GM12891 (cell line): Measurements from ENCODE around the gene IL33.

ENCODE experiments used
- POLR2A ChIP-seq: IDR thresholded peaks from 2 replicates; pipeline ENCODE4 v1.6.1; 2011; ENCODE audit warnings: low read depth, low read length, control low read depth
- POLR2AphosphoS5 ChIP-seq: IDR thresholded peaks from 2 replicates; pipeline ENCODE4 v1.6.1; 2011; ENCODE audit warnings: low read depth, low read length, control low read depth
- SPI1 ChIP-seq: IDR thresholded peaks from 2 replicates; pipeline ENCODE4 v1.6.1; 2011; ENCODE audit warnings: low read depth, low read length, control low read depth
- TAF1 ChIP-seq: IDR thresholded peaks from 2 replicates; pipeline ENCODE4 v1.6.1; 2011; ENCODE audit warnings: low read depth, low read length, control low read depth

GRCh38 chr9:6173914-6174313 is 41.7 kb upstream of the IL33 start:
- TF ChIP-seq POLR2AphosphoS5 = no peak
- TF ChIP-seq POLR2A = no peak
- no peak for TF ChIP-seq SPI1
- TF ChIP-seq TAF1 = no peak
